NCI-H146 (cell line): ENCODE data around the gene C3orf38.
"Not testable (repeated sequence)": the region's sequence is repeated elsewhere in the genome, so short reads cannot be mapped to it uniquely, and the experiment has no call there.

Source experiments
- DNase-seq: peaks from one replicate; lab custom pipeline; 2025; lab: John Stamatoyannopoulos, UW

Gene C3orf38

DNA sequence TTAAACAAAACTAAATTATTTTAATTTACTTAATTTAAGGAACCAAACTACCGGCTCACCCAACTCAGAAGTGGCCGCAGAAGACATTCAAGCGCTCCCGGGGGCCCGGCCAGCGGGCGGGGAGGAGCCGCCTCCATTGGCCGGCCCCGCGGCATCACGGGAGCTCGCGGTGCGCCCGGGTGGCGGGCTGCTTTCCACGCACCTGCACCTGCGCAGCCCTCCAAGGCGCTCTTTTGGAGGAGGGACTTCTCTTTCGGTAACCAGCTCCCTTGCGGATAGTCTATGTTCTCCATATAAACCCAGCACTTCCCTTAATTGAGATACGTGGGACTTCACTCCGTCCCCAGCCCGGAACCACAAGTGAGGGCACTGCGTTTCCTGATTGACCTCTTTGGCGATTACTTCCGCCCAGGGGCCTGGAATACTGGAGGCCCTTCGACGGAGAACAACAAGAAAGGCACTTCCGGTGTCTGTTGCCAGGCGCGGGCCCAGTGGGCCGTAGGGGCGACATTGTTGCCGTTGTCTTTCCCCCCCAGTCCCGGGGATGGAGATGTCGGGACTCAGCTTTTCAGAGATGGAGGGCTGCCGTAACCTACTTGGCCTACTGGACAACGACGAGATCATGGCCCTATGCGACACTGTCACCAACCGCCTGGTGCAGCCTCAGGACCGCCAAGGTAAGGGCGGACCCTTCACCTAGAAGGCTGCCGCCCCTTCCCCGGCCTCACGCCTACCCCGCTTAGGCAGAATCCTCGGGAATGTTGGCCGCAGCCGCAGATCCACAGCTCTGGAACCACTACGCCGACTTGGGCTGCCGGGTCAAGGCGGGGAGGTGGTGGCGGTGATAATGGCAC, at the start of gene C3orf38:
C3orf38 (plus strand) TSS at position 451 of the 854 bp plus-strand sequence; CDS start at position 545, 94 bp downstream.
- DNase-seq, result peak; percentile 94

- no peak for DNase-seq
These were observed 48.6 kb upstream of the C3orf38 start for GRCh38 chr3:88101142-88101541.

DNA sequence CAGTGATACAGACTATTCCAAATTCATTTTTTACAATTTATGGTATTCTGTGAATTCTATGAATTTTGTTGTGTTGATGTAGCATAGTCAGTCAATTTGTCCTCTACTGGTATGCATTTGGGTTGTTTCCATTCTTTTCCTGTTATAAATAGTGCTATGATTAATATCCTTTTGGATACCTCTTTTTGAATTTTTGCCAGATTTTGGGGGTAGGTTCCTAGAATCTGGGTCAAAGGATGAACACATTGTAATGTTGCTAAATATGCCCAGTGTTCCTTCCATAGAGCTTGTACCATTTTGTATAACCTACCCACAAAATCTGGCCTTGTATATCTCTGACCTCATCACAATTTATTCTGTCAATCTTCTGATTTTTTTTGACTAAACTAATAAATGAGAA, 44.4 kb upstream of the C3orf38 start:
- DNase-seq, result no peak

GRCh38 chr3:88112289-88112688, 37.5 kb upstream of the C3orf38 start:
- no peak for DNase-seq

- peak; percentile 58 for DNase-seq
These were observed 36.2 kb upstream of the C3orf38 start for GRCh38 chr3:88113311-88114162.

GRCh38 chr3:88114878-88115549, 34.7 kb upstream of the C3orf38 start:
- DNase-seq, result no peak

- DNase-seq, result no peak
These were observed 32.1 kb upstream of the C3orf38 start for GRCh38 chr3:88117683-88118082.

- not testable (repeated sequence) for DNase-seq
These were observed 31.2 kb upstream of the C3orf38 start for GRCh38 chr3:88118603-88119002.

DNA sequence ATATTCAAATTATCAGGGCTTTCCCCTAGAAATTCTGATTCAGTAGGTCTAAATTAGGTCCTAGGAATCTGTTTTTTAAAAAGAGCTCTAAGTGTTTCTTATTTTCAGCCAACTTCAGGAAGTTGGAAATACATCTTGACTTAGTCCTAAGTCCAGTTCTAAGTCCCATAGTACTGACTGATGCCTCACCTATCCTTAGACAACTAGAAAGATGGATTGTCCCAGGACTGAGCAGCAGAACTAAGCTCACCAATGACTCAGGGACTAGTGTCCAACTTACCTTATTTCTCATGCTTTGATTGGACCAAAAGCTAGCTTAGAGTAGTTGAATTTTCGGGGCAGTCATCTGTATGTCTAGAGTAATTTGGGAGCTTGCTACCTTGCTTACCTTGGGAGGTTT, 26.2 kb upstream of the C3orf38 start:
- no peak for DNase-seq

GRCh38 chr3:88131695-88132094, 18.1 kb upstream of the C3orf38 start:
- DNase-seq, result no peak

DNA sequence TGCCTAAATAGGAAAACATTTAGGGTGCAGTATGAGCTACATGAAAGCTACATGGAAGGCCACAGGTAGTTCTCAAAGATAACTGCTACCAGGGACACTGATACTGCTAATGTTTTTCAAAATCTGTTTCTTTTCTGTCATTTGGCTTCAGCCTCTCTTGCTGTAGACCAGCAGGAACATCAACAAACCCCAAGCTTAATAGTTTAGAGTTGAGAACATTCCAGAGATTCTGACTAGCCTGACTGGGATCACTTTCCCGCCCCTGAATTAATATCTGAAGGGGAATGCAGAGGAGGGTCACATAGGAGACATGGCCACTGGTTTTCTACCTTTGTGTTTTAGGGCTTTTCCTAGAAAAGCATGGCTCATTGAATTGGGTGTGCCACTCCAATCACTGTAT, 16.9 kb upstream of the C3orf38 start:
- DNase-seq, result no peak

GRCh38 chr3:88133711-88134263, 16.0 kb upstream of the C3orf38 start:
- DNase-seq, result no peak

DNA sequence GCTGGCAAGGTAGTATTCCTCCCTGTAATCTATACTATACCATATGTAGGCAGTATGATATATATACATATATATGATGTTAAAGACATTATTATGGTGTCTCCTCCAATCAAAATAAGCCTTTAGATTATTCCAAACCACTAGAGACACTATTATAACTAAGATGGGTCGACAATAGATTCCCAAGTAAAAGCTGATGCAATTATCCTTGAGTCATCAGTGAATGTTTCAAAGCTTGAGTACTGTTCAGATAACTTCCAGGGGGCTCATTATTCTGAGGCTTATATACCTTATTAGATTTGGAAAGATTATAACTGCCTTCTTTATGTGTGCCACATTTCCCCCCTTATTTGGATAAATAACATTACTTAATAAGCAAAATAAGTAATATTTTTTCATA, 11.9 kb upstream of the C3orf38 start:
- DNase-seq, result no peak

GRCh38 chr3:88141458-88142083, 8.2 kb upstream of the C3orf38 start:
- DNase-seq, result no peak

GRCh38 chr3:88142094-88142624, 7.6 kb upstream of the C3orf38 start:
- no peak for DNase-seq

DNA sequence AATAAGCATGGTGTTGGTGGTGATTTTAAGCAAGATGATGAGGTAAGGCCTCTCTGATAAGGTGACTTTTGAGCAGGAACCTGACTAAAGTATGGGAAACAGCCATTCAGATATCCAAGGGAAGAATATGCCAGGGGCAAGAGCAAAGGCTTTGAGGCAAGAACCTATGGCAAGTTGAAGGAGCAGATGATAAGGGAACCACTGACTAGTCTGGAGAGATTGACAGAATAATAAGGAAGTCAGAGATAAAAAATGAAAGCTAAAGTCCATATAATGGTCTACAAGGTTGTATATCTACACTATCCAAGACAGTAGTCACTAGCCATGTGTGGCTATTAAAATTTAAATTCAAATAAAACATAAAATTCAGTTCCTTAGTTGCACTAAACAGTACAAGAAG, 2.5 kb upstream of the C3orf38 start:
- no peak for DNase-seq

- DNase-seq, result no peak
These were observed 1.1 kb upstream of the C3orf38 start for GRCh38 chr3:88148651-88149050.

DNA sequence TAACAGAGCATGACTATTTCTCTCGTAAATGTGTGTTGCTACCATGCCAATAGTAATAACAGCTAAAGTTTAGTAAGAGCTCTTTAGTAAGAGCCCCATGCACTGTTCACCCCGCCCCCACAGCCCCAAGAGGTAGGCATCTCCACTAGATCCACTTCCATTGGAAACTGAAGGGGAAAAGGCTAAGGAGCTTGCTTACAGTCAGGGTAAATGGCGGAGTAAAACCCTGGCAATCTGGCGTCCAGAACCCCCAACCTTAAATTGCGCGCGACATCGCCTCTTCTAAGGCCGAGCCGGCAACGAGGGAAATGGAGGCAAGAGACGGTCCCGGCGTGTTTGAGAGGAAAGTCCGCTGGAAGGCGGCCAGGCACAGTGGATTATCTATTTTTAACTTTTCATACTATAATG, 654 bp upstream of the C3orf38 start:
- peak; percentile 62 for DNase-seq

DNA sequence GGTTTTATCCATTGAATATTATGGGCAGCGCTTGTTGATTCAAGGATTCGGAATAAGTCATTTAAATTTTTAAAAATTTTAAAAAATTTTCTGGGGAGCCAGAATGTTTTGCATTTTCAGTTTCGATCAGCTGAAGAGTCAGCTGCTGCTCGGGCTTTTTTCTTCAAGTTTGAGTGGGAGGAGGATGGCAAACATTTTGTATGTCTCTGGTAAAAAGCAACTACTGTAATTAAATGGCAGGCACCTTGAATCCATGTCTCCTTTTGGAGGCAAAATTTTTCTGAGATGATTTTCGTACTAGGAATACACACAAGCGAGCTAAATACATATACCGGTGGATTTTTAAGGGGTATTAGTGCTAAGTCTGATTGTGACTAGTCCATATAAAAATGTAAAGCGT, 612 bp downstream of the C3orf38 start:
- peak; percentile 49 for DNase-seq

- DNase-seq, result no peak
These were observed 1.0 kb downstream of the C3orf38 start for GRCh38 chr3:88150806-88151205.

- no peak for DNase-seq
These were observed 1.6 kb downstream of the C3orf38 start for GRCh38 chr3:88151358-88151757.
